ENCODE results near the gene INO80.
A peak's percentile ranks its signal among the peaks of the same experiment; 100 is the strongest.

The INO80 gene

GRCh38 chr15:40929660-40930429 is 186.2 kb downstream of the INO80 start:
- DNase-seq = no peak
- Histone ChIP-seq H3K27ac (ENCODE audit: insufficient read depth, low read length, poor library complexity, severe bottlenecking) (no peak overlapping the region), H3K27me3 (replicated peaks; ENCODE audit: control insufficient read depth, insufficient read depth, low read length, poor library complexity, severe bottlenecking) (peaks cover 66% of the 10 kb centered on the region), H3K9me3 (ENCODE audit: control insufficient read depth, low read length) (no peaks in the 10 kb centered on the region), H3K36me3 (ENCODE audit: control insufficient read depth, insufficient read depth, low read length) (no peaks in the 10 kb centered on the region), H3K4me3 (ENCODE audit: insufficient read depth, low read depth, low read length, poor library complexity, severe bottlenecking) (peak overlapping the region; percentile 58), H3K4me1 (ENCODE audit: control insufficient read depth, insufficient read depth, low read length, poor library complexity, severe bottlenecking) (peaks cover 55% of the 10 kb centered on the region)

Measured in effector memory CD4-positive, alpha-beta T cell (primary cell).